NCI-H446 treated with DMSO at 0.1 percent for 48 hours (cell line): ENCODE measurements around the gene ADSS1.

Experiments
- DNase-seq: peaks from one replicate; lab custom pipeline; 2025; lab: John Stamatoyannopoulos, UW

The ADSS1 gene

DNA sequence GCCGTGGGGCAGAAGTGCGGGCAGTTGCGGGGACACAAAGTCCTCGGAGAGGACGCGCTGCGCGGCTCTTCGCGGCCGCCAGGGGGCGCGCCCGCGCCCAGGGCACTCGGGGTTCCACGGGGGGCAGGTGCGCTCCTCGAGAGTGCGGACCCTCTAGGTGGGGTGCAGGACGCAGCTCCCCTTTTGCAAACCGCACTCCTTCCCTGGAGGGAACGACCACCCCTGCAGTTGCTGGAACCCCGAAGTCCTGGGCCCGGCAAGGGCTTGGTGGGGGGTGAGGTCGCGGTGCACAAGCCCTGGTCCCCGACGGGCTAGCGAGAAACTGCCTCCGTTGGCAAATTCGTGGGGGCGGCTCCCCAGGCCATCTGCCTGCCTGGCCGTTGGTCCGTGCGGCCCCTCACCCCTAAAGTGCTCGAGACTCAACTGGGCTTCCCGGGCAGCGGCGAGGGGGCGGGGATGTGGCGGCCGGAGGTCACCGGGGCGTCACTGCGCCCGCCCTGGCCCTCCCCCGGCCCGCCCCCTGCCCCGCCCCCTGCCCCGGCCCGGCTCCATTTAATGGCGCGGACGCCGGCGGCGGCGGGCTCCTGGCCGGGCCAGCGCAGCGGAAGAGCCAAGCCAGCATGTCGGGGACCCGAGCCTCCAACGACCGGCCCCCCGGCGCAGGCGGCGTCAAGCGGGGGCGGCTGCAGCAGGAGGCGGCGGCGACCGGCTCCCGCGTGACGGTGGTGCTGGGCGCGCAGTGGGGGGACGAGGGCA is at the start of gene ADSS1:
Gene ADSS1 (plus strand): TSS at position 579 of the 756 bp plus-strand sequence. CDS start 42 bp downstream, at position 621.
- no peak for DNase-seq

DNA sequence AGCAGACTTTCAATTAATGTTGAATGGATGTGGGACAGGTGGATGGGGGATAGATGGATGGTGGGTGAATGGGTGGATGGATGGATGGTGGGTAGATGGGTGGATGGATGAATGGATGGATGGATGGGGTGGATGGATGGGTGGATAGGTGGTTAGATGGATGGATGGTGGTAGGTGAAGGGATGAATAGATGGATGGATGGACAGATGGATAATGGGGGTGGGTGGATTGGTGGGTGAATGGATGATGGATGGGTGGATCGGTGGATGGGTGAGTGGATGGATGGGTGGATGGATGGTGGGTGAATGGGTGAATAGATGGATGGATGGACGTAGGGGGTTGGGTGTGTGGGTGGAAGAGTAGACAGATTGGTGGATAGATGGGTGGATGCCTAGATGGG is 48.6 kb upstream of the ADSS1 start:
- no peak for DNase-seq

DNA sequence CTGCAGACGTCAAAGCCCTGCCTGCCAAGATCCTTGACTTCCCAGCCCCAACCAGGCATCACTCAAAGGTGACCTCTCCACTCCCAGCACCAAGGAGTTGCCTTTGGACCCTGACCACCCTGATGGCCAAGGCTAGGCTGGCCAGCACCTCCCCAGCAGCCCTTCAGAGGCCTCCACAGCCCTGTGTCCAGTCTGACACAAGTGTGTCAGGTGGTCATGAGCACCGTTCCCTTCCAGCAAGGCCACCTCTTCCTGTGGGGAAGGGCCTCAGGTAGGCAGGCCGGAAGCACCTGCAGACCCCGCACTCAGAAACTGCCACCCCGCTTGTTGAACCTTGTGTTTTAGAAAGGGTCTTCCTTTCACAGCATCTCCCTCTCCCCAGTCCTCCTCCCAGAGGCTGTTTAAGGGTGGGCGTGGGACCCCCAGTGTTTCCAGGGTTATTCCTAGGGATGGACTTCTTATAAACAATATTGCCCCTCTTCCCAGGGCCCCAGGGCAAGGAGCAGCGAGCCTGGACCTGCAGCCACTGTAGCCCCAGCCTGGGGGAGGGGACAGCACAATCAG is 47.8 kb upstream of the ADSS1 start:
- no peak for DNase-seq

DNA sequence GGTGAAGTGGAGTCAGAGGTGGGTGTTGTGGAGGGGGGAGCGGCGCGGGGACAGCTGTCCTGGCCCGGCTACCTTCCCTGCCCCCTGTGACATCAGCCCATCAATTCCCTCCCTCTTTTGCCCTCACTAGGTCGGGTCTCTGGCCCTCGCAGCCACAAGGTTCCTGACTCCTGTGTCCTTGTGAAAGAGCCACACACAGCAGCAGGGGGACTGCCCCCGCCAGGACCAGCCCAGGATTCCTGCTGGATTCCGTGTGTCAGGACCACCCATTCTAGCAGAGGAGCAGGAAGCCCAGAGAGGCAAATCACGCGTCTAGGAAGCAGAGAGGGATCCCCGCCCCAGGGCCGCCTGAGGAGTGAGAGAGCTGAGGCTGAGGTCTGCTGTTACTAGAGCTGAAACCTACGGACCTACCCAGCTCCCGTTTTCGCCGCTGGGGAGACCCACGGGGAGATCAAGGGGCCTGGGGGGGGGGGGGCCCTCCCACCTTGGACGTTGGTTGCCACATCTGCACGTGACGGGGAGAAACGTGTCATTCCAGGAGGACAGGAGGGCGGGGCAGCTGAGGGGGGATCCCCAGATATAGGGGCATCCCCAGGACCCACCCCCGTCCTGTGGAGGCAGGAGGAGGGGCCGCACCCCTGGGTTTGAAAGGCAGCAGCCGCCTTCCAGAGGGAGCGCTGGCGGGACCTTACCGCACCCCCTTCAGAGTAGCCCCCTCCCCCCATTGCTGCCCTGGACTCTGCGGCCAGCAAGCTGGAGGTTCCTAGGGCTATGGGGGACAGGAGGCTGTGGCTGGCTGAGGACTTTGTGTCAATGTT is 47.1 kb upstream of the ADSS1 start:
- DNase-seq: no peak

DNA sequence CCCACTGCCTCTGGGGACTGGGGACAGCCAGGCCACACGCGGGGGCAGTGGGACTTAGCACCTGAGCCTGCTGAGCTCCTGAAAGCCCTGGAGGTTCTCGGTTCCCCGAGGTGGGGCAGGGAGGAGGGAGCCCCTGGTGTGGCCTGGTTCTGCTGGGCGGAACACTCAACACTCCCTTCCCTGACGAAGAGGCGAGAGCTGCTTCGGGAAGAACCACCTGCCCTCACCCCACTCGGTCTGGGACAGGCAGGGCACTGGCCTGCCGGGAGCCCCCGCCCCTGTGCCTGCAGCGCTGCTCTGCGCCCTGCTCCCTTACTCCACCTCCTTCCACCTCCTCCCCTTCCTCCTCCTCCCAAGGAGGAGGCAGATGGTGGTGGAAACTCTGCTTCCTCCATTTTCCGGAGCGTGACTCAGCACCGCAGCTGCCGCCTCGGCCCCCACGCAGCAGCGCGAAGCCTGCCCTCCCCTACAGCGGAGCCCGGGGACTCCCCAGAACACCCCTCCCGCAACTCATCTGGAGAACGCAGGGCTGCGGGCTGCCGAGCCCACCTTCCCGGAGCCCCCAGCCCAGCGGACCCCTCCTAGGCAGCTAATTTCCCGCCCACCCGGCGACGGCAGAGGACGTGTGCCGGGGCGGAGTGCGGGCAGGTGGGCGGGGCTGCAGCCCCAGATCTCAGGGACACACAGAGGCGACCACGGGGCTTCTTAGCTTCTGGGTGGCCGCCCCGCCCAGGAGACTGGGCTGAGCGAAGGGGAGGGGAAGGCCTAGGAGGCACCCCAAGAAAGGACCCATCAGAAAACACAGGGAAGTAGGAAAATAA is 46.3 kb upstream of the ADSS1 start:
- DNase-seq: no peak

DNA sequence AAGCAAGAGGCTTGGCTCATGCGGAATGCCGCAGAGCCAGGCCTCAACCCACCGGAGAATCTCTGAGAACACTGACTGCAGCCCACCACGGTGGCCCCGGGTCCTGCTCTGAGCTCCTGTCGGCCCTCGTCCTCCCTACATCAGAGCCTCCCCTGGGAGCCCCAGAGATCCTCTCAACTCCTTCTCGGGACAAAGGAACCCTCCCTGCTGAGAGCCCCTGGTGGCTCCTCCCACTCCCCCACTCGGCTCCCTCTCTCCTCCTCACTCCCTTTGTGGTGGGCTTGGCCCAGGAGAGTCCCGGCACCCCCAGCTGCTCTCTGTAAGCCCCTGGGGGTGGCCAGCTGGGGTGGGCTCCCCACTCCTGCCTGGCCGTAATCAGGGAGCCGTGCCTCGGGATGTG is 45.7 kb upstream of the ADSS1 start:
- no peak for DNase-seq

DNA sequence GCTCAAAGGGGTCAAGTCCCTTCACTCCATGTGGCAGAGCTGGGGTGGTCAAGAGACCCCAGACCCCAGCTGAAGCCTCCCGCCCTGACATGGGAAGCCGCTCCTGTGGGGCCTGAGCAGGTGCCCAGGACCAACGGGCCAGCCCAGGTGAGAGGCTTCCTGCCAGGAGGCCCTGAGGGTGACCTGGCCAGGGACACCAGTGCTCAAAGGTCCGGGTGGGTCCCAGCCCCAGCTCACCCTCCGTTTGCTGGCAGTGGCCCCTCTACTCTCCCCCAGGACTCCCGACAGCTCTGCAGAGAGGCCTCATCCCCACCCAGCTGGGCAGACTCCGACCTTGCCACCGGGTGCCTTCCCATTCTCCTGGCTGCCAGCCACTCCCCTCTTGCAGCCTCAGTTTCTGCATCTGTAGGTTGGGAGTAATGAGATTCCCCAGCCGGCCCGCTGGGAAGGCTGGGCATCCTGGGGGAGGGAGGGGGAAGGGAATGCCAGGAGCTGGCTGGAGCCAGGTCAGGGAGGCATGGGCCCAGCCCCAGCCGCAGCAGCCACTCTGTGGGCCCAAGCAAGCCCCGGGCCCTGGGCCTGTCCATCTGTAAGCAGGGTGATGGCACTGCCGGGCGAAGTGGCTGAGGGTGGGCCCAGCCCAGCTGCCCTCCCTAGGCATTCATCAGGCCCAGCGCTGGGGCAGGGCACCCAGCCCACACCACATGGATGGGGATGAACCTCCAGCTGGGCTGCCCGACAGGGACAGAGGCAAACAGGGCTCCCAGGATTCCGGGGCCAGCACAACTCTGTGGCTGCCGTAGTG is 44.9 kb upstream of the ADSS1 start:
- DNase-seq: no peak

DNA sequence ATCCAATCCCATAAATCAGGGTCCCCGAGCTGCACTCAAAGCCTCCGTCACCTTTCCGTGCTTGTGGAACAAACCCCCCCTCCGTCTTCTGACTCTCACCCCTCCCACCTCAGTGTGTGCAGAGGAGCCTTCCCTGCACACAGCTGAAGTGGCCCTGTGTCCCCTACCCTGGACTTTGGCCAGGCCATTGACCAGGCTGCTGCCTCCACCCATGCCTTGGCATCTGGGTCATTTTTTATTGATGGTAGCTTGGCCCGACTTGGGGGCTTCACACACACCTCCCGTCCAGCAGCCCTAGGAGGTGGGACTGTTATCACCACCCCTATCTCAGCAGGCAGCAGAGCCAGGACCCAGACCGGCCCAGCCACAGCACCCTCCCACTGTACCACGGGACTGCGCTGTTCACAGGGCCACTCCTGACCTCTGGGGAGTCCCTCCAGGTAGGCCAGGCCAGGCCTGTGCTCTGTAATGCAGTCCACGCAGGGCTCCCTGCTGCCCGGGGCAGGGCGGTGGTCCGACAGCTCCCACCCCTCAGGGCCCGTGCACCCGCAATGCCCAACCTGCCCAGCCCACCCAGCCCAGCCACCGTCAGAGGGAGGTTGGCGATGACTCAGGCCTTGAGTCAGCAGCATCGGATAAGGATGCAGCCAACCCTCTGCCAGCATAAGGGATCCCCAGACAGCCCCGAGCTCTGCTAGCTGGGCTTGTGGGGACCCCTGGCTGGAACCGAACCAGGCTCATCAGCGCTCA is 43.8 kb upstream of the ADSS1 start:
- DNase-seq: no peak

DNA sequence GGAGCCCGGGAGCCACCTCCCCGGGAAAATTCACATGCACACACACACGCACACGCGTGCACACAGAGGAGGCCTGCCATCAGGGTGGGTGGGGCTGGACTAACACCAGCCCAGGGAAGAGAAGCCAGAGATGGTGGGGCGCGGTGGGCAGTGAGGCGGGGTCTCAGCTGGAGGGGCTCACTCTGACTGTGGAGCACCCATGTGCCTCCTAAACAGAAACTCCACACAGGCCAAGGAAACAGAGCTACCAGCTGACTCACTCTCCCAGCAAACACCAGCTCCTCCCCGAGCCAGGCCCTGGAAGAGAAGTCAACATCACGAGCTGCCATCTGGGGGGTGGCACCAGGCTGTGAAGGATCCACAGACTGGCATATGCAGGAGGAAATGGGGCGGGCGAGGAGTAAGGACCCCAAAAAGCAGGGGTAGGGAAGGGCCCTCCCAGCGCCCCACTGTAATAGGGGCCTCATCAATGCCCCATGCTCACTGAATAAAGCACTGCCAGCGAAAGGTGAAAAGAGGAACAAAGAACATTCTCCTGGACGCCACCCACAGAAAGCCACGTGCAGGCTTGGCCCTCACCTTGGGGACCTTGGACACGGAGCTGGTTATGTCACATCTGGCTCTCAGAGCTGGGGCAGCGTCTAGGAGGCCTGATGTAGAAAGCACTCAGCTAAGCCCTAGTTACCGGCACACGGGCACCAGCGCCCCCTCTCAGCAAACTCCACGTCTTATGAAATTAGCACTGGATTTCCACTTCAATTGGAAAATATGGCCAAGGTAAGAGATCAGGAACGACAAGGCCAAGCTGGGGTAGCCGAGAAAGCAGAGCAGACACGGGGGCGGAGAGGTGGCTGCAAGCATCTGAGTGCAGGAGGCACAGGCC is 43.0 kb upstream of the ADSS1 start:
- DNase-seq: no peak

DNA sequence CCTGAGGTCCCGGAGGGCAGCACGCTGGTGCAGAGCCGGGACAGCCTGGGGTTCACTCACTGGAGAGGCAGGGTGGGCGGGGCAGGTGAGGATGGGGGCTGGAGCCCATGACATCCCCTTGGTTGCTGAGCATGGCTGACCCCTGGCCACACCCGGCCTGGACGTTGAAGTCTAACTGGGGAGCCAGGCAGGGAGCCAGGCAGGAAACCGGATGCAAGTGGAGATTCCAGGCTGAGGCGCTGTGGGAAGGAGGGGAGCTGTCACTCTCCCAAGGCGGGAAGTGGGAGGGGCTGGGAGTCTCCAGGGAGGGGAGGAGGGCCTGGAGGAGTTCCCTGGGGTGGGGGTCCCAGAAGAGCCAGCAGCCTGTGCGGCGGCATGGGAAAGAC is 42.3 kb upstream of the ADSS1 start:
- DNase-seq: no peak

DNA sequence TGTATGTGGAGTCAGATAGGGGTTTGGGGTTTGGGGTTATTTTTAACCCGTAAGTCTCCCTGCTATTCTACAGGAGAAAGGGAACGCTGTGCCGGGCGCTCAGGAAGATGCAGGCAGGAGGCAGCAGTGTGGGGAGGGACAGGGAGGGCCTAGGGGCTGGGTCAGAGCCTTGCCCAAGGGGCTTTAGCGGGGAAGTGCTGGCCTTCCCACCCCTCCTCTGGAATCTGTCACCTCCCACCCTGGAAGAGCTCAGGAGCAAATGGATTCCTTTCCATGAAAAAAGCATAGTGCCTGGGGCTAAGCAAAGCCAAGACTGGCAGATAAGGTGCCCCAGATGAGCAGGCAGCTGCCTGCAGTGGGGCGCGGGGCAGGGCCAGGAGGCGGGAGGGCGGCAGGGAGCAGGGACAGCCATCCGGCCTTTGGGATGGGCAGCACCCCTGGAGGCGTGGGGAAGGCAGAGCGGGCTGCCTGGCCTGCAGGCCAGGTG is 41.9 kb upstream of the ADSS1 start:
- no peak for DNase-seq

DNA sequence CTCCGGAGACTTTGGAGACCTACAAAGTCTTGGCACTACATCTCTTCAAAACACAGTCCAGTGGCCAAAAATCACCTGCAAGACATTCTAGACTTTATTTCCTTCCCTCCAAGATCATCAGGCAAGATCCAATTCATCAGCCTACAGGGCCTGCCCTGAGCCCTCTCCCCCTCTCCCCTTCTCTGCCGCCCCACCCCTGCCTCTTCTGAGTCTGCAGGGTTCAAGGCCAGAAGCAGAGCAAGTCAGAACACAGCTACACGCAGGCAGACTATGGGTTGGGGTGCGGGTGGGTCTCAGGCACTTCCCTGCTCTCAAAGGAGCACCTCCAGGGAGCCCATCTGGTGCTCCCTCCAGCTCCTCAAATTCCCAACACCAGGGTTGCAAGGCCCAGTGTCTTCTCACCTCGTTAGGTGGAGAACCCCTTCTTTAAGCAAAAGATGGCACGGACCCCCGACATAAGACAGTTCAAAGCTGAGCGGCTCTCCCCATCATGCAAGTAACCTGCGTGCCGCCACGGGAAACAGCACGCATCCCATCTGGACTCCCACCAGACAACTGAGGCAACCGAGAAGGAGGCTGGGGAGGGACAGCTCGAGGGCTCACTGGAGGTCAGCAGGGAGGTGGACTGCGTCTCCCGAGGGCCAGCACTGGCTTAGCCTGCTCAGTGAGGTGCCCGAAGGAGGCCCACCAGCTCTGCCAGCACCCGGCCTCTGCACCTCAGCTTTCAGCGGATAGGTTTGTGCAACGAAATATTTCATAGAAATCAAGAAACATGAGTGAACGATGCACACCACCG is 40.2 kb upstream of the ADSS1 start:
- DNase-seq: no peak

DNA sequence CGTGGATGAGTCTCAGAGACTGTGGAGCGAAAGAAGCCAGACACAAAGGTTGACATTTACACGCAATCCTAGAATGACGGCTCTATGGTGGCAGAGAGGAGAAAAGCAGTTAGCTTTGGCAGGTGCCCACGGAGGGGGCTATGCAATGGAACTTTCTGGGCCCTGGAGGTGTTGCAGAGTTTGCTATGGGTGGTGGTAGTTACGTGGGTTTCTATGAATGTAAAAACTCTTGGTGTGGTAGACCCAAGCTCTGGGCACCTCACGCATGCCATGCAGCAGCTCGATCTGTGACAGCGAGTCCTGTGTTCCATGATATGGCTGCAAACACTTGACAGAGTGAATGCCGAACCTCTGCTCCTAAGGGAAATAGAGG is 39.6 kb upstream of the ADSS1 start:
- no peak for DNase-seq

DNA sequence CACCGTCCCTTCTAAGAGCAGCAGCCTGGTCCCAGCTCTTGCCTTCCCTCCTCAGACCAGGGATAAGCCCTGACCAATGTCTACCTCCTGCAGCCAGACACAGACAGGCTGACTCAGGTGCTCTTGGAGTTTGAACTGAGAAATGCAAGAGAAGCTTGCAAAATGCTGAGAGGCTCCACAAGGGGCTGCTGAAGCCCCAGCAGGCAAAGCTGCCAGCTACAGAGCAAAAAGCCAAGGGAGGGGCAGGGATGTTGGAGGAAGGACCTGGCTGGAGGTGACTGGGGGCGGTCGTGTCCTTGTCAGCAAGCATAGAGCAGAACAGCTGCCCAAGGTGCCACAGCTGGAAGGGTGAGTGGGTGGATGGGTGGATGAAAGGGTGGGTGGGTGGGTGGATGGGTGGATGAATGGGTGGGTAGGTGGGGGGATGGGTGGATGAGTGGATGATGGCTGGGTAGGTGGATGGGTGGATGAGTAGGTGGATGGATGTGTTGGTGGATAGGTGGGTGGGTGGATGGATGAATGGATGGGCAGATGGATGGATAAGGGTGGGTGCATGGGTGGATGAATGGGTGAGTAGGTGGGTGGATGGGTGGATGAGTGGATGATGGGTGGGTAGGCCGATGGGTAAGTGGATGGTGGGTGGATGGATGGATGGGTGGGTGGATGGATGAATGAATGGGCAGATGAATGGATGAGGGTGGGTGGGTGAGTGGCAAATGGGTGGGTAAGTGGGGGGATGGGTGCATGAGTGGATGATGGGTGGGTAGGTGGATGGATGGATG is 38.6 kb upstream of the ADSS1 start:
- no peak for DNase-seq

DNA sequence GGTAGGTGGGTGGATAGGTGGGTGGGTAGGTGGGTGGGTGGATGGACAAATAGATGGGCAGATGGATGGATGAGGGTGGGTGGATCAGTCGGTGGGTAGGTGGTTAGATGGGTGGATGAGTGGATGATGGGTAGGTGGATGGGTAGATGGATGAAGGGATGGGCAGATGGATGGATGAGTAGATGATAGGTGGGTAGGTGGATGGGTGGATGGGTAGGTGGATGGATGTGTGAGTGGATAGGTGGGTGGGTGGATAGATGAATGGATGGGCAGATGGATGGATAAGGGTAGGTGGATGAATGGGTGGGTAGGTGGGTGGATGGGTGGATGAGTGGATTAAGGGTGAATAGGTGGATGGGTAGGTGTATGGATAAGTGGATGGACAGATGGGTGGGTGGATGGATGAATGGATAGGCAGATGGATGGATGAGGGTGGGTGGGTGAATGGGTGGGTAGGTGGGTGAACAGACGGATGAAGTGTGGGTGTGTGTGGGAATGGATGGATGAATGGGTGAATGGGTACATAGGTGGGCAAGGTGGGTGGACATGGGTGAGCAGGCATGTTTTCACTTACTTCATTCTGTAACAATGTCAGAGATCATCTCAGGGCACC is 37.9 kb upstream of the ADSS1 start:
- no peak for DNase-seq

DNA sequence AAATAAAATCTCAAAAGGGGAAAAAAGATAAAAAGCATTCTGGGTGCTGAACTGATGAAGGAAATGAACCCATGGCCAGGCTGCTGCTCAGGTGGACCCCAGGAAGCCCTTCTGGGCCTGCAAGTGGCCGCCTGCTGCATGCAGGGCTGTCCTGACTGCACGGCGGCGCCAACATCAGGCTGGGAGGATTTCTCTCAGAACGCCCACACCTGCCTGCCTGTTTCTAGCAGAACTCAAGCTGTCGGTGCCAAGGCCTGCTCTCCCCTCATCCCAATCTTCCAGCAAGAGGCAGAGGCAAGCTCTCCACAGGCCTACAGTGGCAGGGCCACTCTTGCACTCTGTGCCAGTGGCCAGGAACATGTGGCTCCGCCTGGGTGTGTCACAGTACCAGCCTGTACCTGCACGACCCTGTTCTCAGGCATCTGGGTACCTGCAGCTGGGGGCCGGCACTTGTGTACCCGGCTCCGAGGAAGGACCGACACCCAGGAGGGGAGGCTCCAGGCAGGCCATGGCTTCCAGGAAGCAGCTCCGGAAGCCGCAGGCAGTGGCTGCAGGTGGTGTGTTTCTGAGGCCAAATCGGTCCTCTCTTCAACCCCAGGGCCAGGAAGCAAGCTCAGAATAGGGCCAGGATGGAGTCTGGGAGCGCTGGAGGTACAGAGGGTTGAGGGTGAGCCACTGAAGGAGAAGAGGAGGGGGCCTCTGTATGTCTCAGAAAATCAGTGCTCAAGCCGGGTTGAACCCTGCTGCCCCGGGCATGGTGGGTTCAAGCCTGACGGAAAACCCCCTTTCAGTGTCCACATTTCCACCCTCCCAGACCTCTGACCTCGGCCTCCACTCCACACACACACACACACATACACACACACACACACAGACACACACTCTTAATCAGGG is 37.2 kb upstream of the ADSS1 start:
- DNase-seq: no peak
